WTC11 (cell line): Measurements from ENCODE around the gene TMEM145. TPM values are rescaled to one million over a fixed set of nuclear protein-coding genes. Genes with fewer than 3 reads are reported as not detected.

Source experiments
- ATAC-seq: fragments of 200-7000 bp; cut with Tn5 transposase; 2 replicates; pipeline ENCODE4 v1.10.0; 2021; ENCODE audit warnings: mild to moderate bottlenecking, moderate library complexity
- CTCF ChIA-PET: fragments of 300-600 bp; sonication (Branson Sonifier 250); formaldehyde crosslinking; loops from one replicate; lab custom pipeline; 2021; ENCODE audit warnings: antibody characterized with exemption; lab: Charles Lee
- POLR2A ChIA-PET: fragments of 350-600 bp; sonication (Branson Sonifier 250); formaldehyde crosslinking; loops from one replicate; lab custom pipeline; 2021; ENCODE audit warnings: antibody characterized with exemption; lab: Charles Lee
- DNase-seq: peaks from one replicate; pipeline ENCODE4 v3.0.0; 2021; ENCODE audit warnings: low spot score
- H3K27ac Mint-ChIP-seq: 2 replicates; pipeline ENCODE4 v1.8.0; 2021; ENCODE audit warnings: mixed read lengths
- H3K27me3 Mint-ChIP-seq: 2 replicates; pipeline ENCODE4 v1.8.0; 2021; ENCODE audit warnings: low read depth, mild to moderate bottlenecking, moderate library complexity, mixed read lengths
- H3K36me3 Mint-ChIP-seq: 2 replicates; pipeline ENCODE4 v1.8.0; 2021; ENCODE audit warnings: mixed read lengths
- H3K4me1 Mint-ChIP-seq: 2 replicates; pipeline ENCODE4 v1.8.0; 2022; ENCODE audit warnings: mixed read lengths
- H3K4me3 Mint-ChIP-seq: 2 replicates; pipeline ENCODE4 v1.8.0; 2021; ENCODE audit warnings: mild to moderate bottlenecking, moderate library complexity, mixed read lengths
- H3K9me3 Mint-ChIP-seq: 2 replicates; pipeline ENCODE4 v1.8.0; 2021; ENCODE audit warnings: mixed read lengths
- EMX1 ChIP-seq: fragments of 250-450 bp; sonication (Bioruptor Pico); IDR thresholded peaks from 2 replicates; pipeline ENCODE4 v1.8.0; 2021; ENCODE audit warnings: mild to moderate bottlenecking
- ETV6 ChIP-seq: sonication (generic); formaldehyde crosslinking; IDR thresholded peaks from 2 replicates; pipeline ENCODE4 v1.8.1; 2022; ENCODE audit warnings: mild to moderate bottlenecking, missing genetic modification reagents
- NFE2L1 ChIP-seq: sonication (generic); formaldehyde crosslinking; IDR thresholded peaks from 2 replicates; pipeline ENCODE4 v1.8.1; 2023; ENCODE audit warnings: missing genetic modification reagents
- SP1 ChIP-seq: sonication (generic); formaldehyde crosslinking; conservative IDR thresholded peaks from 2 replicates; pipeline ENCODE4 v1.8.1; 2022; ENCODE audit warnings: missing genetic modification reagents
- TEAD1 ChIP-seq: sonication (generic); formaldehyde crosslinking; IDR thresholded peaks from 2 replicates; pipeline ENCODE4 v1.8.0; 2022; ENCODE audit warnings: mild to moderate bottlenecking, missing genetic modification reagents
- ZNF232 ChIP-seq: sonication (generic); formaldehyde crosslinking; IDR thresholded peaks from 2 replicates; pipeline ENCODE4 v1.8.0; 2022; ENCODE audit warnings: mild to moderate bottlenecking, missing genetic modification reagents
- ZNF416 ChIP-seq: fragments of 250-450 bp; sonication (Bioruptor Pico); IDR thresholded peaks from 2 replicates; pipeline ENCODE4 v1.9.0; 2021; ENCODE audit warnings: mild to moderate bottlenecking, inconsistent platforms
- total RNA-seq: library from RNA; stranded (reverse); gene quantifications from 3 replicates; pipeline ENCODE4 v1.2.3, GENCODE V29; 2021
- TF ChIP-seq, protein P1 (sequence below): sonication (generic); formaldehyde crosslinking; IDR thresholded peaks from 2 replicates; pipeline ENCODE4 v1.8.1; 2022; ENCODE audit warnings: low read depth, mild to moderate bottlenecking, moderate library complexity, missing genetic modification reagents, borderline replicate concordance
- TF ChIP-seq, protein P2 (sequence below): sonication (generic); formaldehyde crosslinking; IDR thresholded peaks from 2 replicates; pipeline ENCODE4 v1.8.0; 2022; ENCODE audit warnings: mild to moderate bottlenecking, missing genetic modification reagents
- TF ChIP-seq, protein P3 (sequence below): sonication (generic); formaldehyde crosslinking; IDR thresholded peaks from 2 replicates; pipeline ENCODE4 v1.8.1; 2023; ENCODE audit warnings: mild to moderate bottlenecking, missing genetic modification reagents, moderate library complexity
- TF ChIP-seq, protein P4 (sequence below): fragments of 250-450 bp; sonication (Bioruptor Pico); IDR thresholded peaks from 2 replicates; pipeline ENCODE4 v1.8.0; 2021; ENCODE audit warnings: mild to moderate bottlenecking
- TF ChIP-seq, protein P5 (sequence below): sonication (generic); formaldehyde crosslinking; IDR thresholded peaks from 2 replicates; pipeline ENCODE4 v1.8.0; 2022; ENCODE audit warnings: mild to moderate bottlenecking, missing genetic modification reagents
- TF ChIP-seq, protein P6 (sequence below): sonication (generic); formaldehyde crosslinking; IDR thresholded peaks from 2 replicates; pipeline ENCODE4 v1.8.0; 2023; ENCODE audit warnings: missing genetic modification reagents

TMEM145 gene
- total RNA-seq, 1 experiment from 2014 or later = 6.9 TPM

DNA sequence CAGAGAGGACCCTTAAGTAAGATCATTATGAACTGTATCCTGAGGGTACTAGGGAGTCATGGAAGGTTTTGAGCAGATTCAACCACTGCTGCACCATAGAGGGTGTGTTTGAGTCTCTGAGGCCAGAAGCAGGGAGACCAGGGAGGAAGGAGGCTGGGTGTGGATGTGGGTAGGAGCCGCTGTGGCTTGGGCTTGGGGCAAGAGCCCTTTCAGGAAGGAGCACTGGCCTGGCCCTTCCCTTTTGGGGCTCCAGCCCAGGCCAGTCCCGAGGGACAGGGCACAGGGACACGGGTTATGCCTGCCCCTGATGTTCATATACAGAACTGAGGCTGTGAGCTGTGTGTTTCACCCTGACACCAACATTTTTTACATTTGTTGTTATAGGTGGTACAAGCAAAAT is 36.8 kb upstream of the TMEM145 start (continued):
- TF ChIP-seq, protein P1, sequence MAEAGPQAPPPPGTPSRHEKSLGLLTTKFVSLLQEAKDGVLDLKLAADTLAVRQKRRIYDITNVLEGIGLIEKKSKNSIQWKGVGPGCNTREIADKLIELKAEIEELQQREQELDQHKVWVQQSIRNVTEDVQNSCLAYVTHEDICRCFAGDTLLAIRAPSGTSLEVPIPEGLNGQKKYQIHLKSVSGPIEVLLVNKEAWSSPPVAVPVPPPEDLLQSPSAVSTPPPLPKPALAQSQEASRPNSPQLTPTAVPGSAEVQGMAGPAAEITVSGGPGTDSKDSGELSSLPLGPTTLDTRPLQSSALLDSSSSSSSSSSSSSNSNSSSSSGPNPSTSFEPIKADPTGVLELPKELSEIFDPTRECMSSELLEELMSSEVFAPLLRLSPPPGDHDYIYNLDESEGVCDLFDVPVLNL (CRISPR knock-in tag) = no peak
- TF ChIP-seq, protein P2, sequence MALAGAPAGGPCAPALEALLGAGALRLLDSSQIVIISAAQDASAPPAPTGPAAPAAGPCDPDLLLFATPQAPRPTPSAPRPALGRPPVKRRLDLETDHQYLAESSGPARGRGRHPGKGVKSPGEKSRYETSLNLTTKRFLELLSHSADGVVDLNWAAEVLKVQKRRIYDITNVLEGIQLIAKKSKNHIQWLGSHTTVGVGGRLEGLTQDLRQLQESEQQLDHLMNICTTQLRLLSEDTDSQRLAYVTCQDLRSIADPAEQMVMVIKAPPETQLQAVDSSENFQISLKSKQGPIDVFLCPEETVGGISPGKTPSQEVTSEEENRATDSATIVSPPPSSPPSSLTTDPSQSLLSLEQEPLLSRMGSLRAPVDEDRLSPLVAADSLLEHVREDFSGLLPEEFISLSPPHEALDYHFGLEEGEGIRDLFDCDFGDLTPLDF (CRISPR knock-in tag) = no peak
- TF ChIP-seq SP1 (CRISPR knock-in tag) (no peak), NFE2L1 (CRISPR knock-in tag) (no peak), EMX1 (no peak), ZNF232 (CRISPR knock-in tag) (no peak), TEAD1 (CRISPR knock-in tag) (no peak)
- TF ChIP-seq, protein P3, sequence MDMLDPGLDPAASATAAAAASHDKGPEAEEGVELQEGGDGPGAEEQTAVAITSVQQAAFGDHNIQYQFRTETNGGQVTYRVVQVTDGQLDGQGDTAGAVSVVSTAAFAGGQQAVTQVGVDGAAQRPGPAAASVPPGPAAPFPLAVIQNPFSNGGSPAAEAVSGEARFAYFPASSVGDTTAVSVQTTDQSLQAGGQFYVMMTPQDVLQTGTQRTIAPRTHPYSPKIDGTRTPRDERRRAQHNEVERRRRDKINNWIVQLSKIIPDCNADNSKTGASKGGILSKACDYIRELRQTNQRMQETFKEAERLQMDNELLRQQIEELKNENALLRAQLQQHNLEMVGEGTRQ (CRISPR knock-in tag) = no peak
- TF ChIP-seq, protein P4, sequence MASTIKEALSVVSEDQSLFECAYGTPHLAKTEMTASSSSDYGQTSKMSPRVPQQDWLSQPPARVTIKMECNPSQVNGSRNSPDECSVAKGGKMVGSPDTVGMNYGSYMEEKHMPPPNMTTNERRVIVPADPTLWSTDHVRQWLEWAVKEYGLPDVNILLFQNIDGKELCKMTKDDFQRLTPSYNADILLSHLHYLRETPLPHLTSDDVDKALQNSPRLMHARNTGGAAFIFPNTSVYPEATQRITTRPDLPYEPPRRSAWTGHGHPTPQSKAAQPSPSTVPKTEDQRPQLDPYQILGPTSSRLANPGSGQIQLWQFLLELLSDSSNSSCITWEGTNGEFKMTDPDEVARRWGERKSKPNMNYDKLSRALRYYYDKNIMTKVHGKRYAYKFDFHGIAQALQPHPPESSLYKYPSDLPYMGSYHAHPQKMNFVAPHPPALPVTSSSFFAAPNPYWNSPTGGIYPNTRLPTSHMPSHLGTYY (CRISPR knock-in tag) = no peak

DNA sequence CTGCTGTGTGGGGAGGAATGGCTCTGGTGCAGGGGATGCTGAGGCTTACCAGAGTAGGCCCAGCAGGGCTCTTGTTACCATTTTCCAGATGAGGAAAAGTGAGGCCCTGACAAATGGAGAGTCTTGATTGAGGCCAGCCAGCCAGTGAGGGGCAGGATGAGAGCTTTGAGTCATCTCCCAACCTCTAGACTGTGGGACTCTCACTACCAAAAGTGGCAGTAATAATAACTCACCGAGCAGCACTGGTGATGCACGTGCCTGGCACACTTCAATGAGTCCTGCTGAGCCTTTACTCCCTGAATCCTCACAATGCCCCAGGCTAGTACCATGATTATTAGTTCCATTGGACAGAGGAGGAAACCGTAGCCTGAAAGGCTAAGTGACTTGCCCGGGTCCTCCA is 36.3 kb upstream of the TMEM145 start:
- TF ChIP-seq, protein P2 (CRISPR knock-in tag) = no peak
- TF ChIP-seq, protein P4 (CRISPR knock-in tag) = no peak
- POLR2A ChIA-PET = no interaction called here
- Mint-ChIP-seq H3K27ac (no peak overlapping the region), H3K27me3 (no peaks in the 10 kb centered on the region), H3K4me1 (peaks cover 13% of the 10 kb centered on the region), H3K9me3 (no peaks in the 10 kb centered on the region), H3K36me3 (0 out of 2 replicates have a peak, but pooled peaks cover 2% of the 10 kb centered on the region), H3K4me3 (no peak overlapping the region)
- DNase-seq (no peak), ATAC-seq (no peak)
- CTCF ChIA-PET = interaction anchor here (7.5 kb wide), 1 partner anchor 31 kb away, joined by 239 read pairs; the partner anchor contains the start of gene GSK3A

DNA sequence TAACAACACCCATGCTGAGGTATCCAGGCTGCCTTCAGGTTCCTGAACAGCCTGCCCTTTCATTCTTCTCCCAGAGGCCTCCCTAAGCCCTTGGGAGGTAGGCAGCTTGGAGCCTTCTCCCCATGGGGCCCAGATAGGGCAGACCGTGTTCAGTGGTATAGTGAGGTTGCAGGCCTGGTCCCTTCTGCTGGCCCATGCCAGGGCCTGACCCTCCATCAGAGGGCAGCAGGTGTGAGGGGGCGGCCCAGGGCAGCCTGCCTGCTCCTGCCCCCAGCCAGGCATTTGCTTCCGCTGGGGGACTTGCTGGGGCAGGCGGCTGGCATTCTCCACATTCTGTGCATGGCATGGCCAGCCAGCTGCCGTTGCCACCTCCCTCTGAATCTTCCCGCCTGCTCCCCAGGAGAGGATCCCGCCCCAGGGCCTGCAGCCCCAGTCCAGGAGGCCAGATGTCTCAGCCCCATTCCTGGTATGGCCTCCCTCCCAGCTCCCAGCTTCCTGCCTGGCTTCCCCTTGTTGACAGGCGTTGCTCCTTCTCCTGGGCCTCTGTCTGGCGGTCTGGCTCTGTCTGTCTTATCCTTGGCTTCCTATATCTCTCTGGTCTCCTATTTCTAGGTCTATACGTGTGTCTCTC is 35.2 kb upstream of the TMEM145 start:
- no peak for TF ChIP-seq ZNF416
- TF ChIP-seq, protein P5, sequence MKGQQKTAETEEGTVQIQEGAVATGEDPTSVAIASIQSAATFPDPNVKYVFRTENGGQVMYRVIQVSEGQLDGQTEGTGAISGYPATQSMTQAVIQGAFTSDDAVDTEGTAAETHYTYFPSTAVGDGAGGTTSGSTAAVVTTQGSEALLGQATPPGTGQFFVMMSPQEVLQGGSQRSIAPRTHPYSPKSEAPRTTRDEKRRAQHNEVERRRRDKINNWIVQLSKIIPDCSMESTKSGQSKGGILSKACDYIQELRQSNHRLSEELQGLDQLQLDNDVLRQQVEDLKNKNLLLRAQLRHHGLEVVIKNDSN (CRISPR knock-in tag) = no peak
- TF ChIP-seq, protein P6, sequence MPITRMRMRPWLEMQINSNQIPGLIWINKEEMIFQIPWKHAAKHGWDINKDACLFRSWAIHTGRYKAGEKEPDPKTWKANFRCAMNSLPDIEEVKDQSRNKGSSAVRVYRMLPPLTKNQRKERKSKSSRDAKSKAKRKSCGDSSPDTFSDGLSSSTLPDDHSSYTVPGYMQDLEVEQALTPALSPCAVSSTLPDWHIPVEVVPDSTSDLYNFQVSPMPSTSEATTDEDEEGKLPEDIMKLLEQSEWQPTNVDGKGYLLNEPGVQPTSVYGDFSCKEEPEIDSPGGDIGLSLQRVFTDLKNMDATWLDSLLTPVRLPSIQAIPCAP (CRISPR knock-in tag) = no peak
- TF ChIP-seq ETV6 = no peak
- no peak overlapping the region for H3K27ac Mint-ChIP-seq
- H3K4me1 Mint-ChIP-seq = peaks cover 21% of the 10 kb centered on the region
- no peaks in the 10 kb centered on the region for H3K9me3 Mint-ChIP-seq
- ChIA-PET CTCF (interaction anchor here (1.0 to 7.5 kb wide), 3 partner anchors 21 to 33 kb away, joined by 3 to 239 read pairs (median 32); partner anchors contain the start of genes ERF and GSK3A), POLR2A (interaction anchor here (2.2 kb wide), 1 partner anchor 32 kb away, joined by 28 read pairs; no protein-coding TSS in a partner anchor)
- DNase-seq (no peak), ATAC-seq (no peak)
- no peaks in the 10 kb centered on the region for H3K27me3 Mint-ChIP-seq
- 0 out of 2 replicates have a peak, but pooled peaks cover 2% of the 10 kb centered on the region for H3K36me3 Mint-ChIP-seq
- H3K4me3 Mint-ChIP-seq = no peak overlapping the region
